Measurements from ENCODE around the gene M6PR. TPM values are rescaled to one million over a fixed set of nuclear protein-coding genes. Genes with fewer than 3 reads are reported as not detected.
"Not testable (repeated sequence)": the region's sequence is repeated elsewhere in the genome, so short reads cannot be mapped to it uniquely, and the experiment has no call there.

M6PR gene
- total RNA-seq, 1 experiment from 2014 or later = 147 TPM

- DNase-seq (ENCODE audit: low spot score) = no peak
Observed at GRCh38 chr12:8950702-8951478, 1.4 kb upstream of the M6PR start.

- DNase-seq (ENCODE audit: low spot score) = no peak
Observed at GRCh38 chr12:8950221-8950527, 729 bp upstream of the M6PR start.

GRCh38 chr12:8948701-8949341 is 624 bp downstream of the M6PR start:
- peak; percentile 44 for DNase-seq (ENCODE audit: low spot score)

GRCh38 chr12:8947737-8948136 is 1.7 kb downstream of the M6PR start:
- no peak for DNase-seq (ENCODE audit: low spot score)

GRCh38 chr12:8946733-8947132 is 2.7 kb downstream of the M6PR start:
- DNase-seq (ENCODE audit: low spot score) = no peak

GRCh38 chr12:8943565-8944186 is 5.8 kb downstream of the M6PR start:
- no peak for DNase-seq (ENCODE audit: low spot score)

GRCh38 chr12:8941691-8942478 is 7.6 kb downstream of the M6PR start:
- DNase-seq (ENCODE audit: low spot score) = no peak

- not testable (repeated sequence) for DNase-seq (ENCODE audit: low spot score)
Observed at GRCh38 chr12:8937842-8938442, 11.5 kb downstream of the M6PR start.

GRCh38 chr12:8936735-8937134 is 12.7 kb downstream of the M6PR start:
- no peak for DNase-seq (ENCODE audit: low spot score)

- not testable (repeated sequence) for DNase-seq (ENCODE audit: low spot score)
Observed at GRCh38 chr12:8934080-8934479, 15.4 kb downstream of the M6PR start.

- DNase-seq (ENCODE audit: low spot score) = not testable (repeated sequence)
Observed at GRCh38 chr12:8932464-8932863, 17.0 kb downstream of the M6PR start.

GRCh38 chr12:8930655-8931323 is 18.7 kb downstream of the M6PR start:
- not testable (repeated sequence) for DNase-seq (ENCODE audit: low spot score)

- DNase-seq (ENCODE audit: low spot score) = no peak
Observed at GRCh38 chr12:8922544-8922943, 26.9 kb downstream of the M6PR start.

GRCh38 chr12:8919643-8920042 is 29.8 kb downstream of the M6PR start:
- DNase-seq (ENCODE audit: low spot score) = not testable (repeated sequence)

GRCh38 chr12:8917751-8918150 is 31.7 kb downstream of the M6PR start:
- no peak for DNase-seq (ENCODE audit: low spot score)

GRCh38 chr12:8917031-8917430 is 32.4 kb downstream of the M6PR start:
- no peak for DNase-seq (ENCODE audit: low spot score)

GRCh38 chr12:8916154-8916553 is 33.3 kb downstream of the M6PR start:
- no peak for DNase-seq (ENCODE audit: low spot score)

- DNase-seq (ENCODE audit: low spot score) = peak; percentile 35
Observed at GRCh38 chr12:8914716-8915526, 34.5 kb downstream of the M6PR start.

GRCh38 chr12:8914033-8914715 is 35.3 kb downstream of the M6PR start, which contains the start of gene PHC1:
PHC1 (plus strand) TSS chr12:8914509; CDS start chr12:8917678, 3,169 bp downstream.
- peak; percentile 37 for DNase-seq (ENCODE audit: low spot score)

GRCh38 chr12:8913702-8914032 is 35.8 kb downstream of the M6PR start:
- no peak for DNase-seq (ENCODE audit: low spot score)
